ENCODE data around the gene NPC2.

The NPC2 gene

GRCh38 chr14:74526854-74527585 lies 33.9 kb upstream of the NPC2 start:
- Mint-ChIP-seq H3K4me3 (no peak overlapping the region), H3K4me1 (peaks cover 16% of the 10 kb centered on the region), H3K27ac (no peak overlapping the region), H3K27me3 (peaks cover 47% of the 10 kb centered on the region), H3K9me3 (no peaks in the 10 kb centered on the region), H3K36me3 (no peaks in the 10 kb centered on the region)
- no peak for ATAC-seq

- Mint-ChIP-seq H3K4me3 (no peak overlapping the region), H3K4me1 (peaks cover 16% of the 10 kb centered on the region), H3K27me3 (peaks cover 60% of the 10 kb centered on the region), H3K9me3 (no peaks in the 10 kb centered on the region), H3K27ac (no peak overlapping the region), H3K36me3 (no peaks in the 10 kb centered on the region)
- ATAC-seq = no peak
Observed at GRCh38 chr14:74525361-74525851, 32.3 kb upstream of the NPC2 start.

GRCh38 chr14:74524812-74525135 lies 31.7 kb upstream of the NPC2 start:
- Mint-ChIP-seq H3K9me3 (no peaks in the 10 kb centered on the region), H3K4me1 (peaks cover 16% of the 10 kb centered on the region), H3K27ac (no peak overlapping the region), H3K27me3 (peaks cover 60% of the 10 kb centered on the region), H3K36me3 (no peaks in the 10 kb centered on the region), H3K4me3 (no peak overlapping the region)
- ATAC-seq = no peak

GRCh38 chr14:74524076-74524811 lies 31.1 kb upstream of the NPC2 start:
- peaks cover 16% of the 10 kb centered on the region for H3K4me1 Mint-ChIP-seq
- no peaks in the 10 kb centered on the region for H3K36me3 Mint-ChIP-seq
- H3K27ac Mint-ChIP-seq = no peak overlapping the region
- H3K27me3 Mint-ChIP-seq = peaks cover 60% of the 10 kb centered on the region
- ATAC-seq = no peak
- no peaks in the 10 kb centered on the region for H3K9me3 Mint-ChIP-seq
- no peak overlapping the region for H3K4me3 Mint-ChIP-seq

- no peak overlapping the region for H3K4me3 Mint-ChIP-seq
- no peak overlapping the region for H3K27ac Mint-ChIP-seq
- peaks cover 70% of the 10 kb centered on the region for H3K27me3 Mint-ChIP-seq
- H3K9me3 Mint-ChIP-seq = no peaks in the 10 kb centered on the region
- H3K4me1 Mint-ChIP-seq = peaks cover 16% of the 10 kb centered on the region
- H3K36me3 Mint-ChIP-seq = no peaks in the 10 kb centered on the region
- no peak for ATAC-seq
Observed at GRCh38 chr14:74522740-74523139, 29.6 kb upstream of the NPC2 start.

GRCh38 chr14:74521756-74522155 lies 28.7 kb upstream of the NPC2 start:
- H3K27me3 Mint-ChIP-seq = peaks cover 70% of the 10 kb centered on the region
- H3K4me1 Mint-ChIP-seq = peaks cover 16% of the 10 kb centered on the region
- no peaks in the 10 kb centered on the region for H3K9me3 Mint-ChIP-seq
- H3K4me3 Mint-ChIP-seq = no peak overlapping the region
- no peak overlapping the region for H3K27ac Mint-ChIP-seq
- no peak for ATAC-seq
- no peaks in the 10 kb centered on the region for H3K36me3 Mint-ChIP-seq

GRCh38 chr14:74519316-74520074 lies 26.4 kb upstream of the NPC2 start:
- no peak for ATAC-seq
- Mint-ChIP-seq H3K27ac (no peak overlapping the region), H3K4me3 (no peak overlapping the region), H3K9me3 (no peaks in the 10 kb centered on the region), H3K4me1 (peaks cover 4% of the 10 kb centered on the region), H3K36me3 (no peaks in the 10 kb centered on the region), H3K27me3 (peaks cover 71% of the 10 kb centered on the region)

GRCh38 chr14:74518221-74518620 lies 25.1 kb upstream of the NPC2 start:
- H3K9me3 Mint-ChIP-seq = no peaks in the 10 kb centered on the region
- H3K36me3 Mint-ChIP-seq = no peaks in the 10 kb centered on the region
- ATAC-seq = no peak
- peaks cover 78% of the 10 kb centered on the region for H3K27me3 Mint-ChIP-seq
- H3K27ac Mint-ChIP-seq = no peak overlapping the region
- peaks cover 7% of the 10 kb centered on the region for H3K4me1 Mint-ChIP-seq
- H3K4me3 Mint-ChIP-seq = no peak overlapping the region

GRCh38 chr14:74517731-74518130 lies 24.6 kb upstream of the NPC2 start:
- Mint-ChIP-seq H3K4me1 (peaks cover 7% of the 10 kb centered on the region), H3K36me3 (no peaks in the 10 kb centered on the region), H3K4me3 (no peak overlapping the region), H3K9me3 (no peaks in the 10 kb centered on the region), H3K27ac (no peak overlapping the region), H3K27me3 (peaks cover 77% of the 10 kb centered on the region)
- ATAC-seq = no peak

- Mint-ChIP-seq H3K36me3 (no peaks in the 10 kb centered on the region), H3K27me3 (peaks cover 77% of the 10 kb centered on the region), H3K27ac (no peak overlapping the region), H3K4me1 (peaks cover 7% of the 10 kb centered on the region), H3K9me3 (no peaks in the 10 kb centered on the region), H3K4me3 (no peak overlapping the region)
- no peak for ATAC-seq
Observed at GRCh38 chr14:74516451-74517160, 23.5 kb upstream of the NPC2 start.

GRCh38 chr14:74515891-74516412 lies 22.8 kb upstream of the NPC2 start:
- ATAC-seq = no peak
- Mint-ChIP-seq H3K27me3 (peaks cover 77% of the 10 kb centered on the region), H3K4me3 (no peak overlapping the region), H3K27ac (no peak overlapping the region), H3K9me3 (no peaks in the 10 kb centered on the region), H3K36me3 (no peaks in the 10 kb centered on the region), H3K4me1 (peaks cover 7% of the 10 kb centered on the region)

- H3K4me3 Mint-ChIP-seq = no peak overlapping the region
Observed at GRCh38 chr14:74514471-74514941, 21.4 kb upstream of the NPC2 start.

GRCh38 chr14:74511966-74512830 lies 19.1 kb upstream of the NPC2 start:
- no peak overlapping the region for H3K27ac Mint-ChIP-seq
- H3K27me3 Mint-ChIP-seq = peaks cover 79% of the 10 kb centered on the region
- no peak overlapping the region for H3K4me3 Mint-ChIP-seq
- ATAC-seq = no peak
- H3K36me3 Mint-ChIP-seq = no peaks in the 10 kb centered on the region
- H3K4me1 Mint-ChIP-seq = peaks cover 7% of the 10 kb centered on the region
- H3K9me3 Mint-ChIP-seq = no peaks in the 10 kb centered on the region

More at GRCh38 chr14:74514471-74514941, 21.4 kb upstream of the NPC2 start:
- no peak for ATAC-seq
- Mint-ChIP-seq H3K27ac (no peak overlapping the region), H3K4me1 (peaks cover 7% of the 10 kb centered on the region), H3K27me3 (peaks cover 89% of the 10 kb centered on the region), H3K36me3 (no peaks in the 10 kb centered on the region), H3K9me3 (no peaks in the 10 kb centered on the region)

GRCh38 chr14:74510959-74511409 lies 17.9 kb upstream of the NPC2 start:
- Mint-ChIP-seq H3K27me3 (peaks cover 70% of the 10 kb centered on the region), H3K9me3 (no peaks in the 10 kb centered on the region), H3K36me3 (no peaks in the 10 kb centered on the region), H3K27ac (no peak overlapping the region), H3K4me1 (peaks cover 15% of the 10 kb centered on the region), H3K4me3 (no peak overlapping the region)
- ATAC-seq = no peak
